ENCODE data around the gene YIPF2.
A peak's percentile ranks its signal among the peaks of the same experiment; 100 is the strongest.
"Not testable (repeated sequence)": the region's sequence is repeated elsewhere in the genome, so short reads cannot be mapped to it uniquely, and the experiment has no call there.

Gene YIPF2

GRCh38 chr19:10941649-10942048, 13.2 kb upstream of the YIPF2 start:
- DNase-seq (ENCODE audit: low read depth), result not testable (repeated sequence)

DNA sequence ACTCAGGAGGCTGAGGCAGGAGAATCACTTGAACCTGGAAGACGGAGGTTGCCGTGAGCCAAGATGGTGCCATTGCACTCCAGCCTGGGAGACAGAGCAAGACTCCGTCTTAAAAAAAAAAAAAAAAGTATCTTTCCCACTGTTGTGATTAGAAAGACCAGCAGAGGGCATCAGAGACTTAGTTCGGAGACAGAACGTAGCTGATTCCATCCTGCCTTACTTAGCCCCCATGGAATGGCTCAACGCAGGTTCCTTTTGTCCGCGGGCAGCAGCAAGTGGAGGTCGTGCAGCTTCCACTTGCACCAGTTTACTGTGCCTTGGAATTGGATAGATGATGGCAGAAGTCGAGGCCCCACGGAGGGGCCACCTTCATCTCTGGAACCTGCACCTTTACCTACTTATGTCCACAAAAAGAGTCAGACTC, 8.2 kb upstream of the YIPF2 start:
- peak; percentile 55 for DNase-seq (ENCODE audit: low read depth)

DNA sequence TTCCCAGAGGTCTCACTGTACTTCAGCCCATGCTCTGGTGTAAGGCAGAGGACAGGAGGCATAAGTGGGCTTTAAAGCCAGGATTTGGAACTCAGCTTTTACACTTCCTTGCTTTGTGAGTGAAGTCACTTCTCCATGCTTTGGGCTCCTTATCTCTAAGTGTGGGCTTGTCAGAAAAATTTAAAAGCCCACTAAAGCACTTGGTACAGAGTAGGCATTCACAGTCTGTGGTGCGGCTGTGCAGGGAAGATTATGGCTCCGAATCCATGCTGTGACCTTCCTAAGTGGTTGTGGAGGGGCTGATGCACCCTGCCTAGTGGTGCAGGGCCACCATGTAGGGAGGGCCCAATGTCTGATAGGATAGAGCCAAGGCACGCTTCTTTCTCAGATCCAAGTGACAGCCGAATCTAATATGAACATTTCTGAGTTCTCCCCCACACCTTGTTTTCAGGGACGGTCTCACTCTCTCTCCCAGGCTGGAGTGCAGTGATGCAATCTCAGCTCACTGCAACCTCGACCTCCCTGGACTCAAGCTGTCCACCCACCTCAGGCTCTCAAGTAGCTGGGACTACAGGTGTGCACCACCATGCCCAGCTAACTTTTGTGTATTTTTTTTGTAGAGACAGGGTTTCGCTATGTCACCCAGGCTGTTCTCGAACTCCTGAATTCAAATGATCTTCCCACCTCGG, 7.1 kb upstream of the YIPF2 start:
- DNase-seq (ENCODE audit: low read depth), result no peak

DNA sequence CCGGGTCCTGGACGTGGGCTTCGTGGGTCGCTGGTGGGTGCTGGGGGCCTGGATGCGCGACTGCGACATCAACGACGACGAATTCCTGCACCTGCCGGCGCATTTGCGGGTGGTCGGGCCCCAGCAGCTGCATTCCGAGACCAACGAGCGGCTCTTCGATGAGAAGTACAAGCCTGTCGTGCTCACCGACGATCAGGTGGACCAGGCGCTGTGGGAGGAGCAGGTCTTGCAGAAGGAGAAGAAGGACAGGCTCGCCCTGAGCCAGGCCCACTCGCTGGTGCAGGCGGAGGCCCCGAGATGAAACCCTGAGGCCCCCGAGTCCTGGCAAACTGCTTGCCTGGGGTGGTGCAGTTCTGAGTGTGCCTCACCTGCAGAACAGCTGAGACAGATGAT, 959 bp upstream of the YIPF2 start:
- no peak for DNase-seq (ENCODE audit: low read depth)

DNA sequence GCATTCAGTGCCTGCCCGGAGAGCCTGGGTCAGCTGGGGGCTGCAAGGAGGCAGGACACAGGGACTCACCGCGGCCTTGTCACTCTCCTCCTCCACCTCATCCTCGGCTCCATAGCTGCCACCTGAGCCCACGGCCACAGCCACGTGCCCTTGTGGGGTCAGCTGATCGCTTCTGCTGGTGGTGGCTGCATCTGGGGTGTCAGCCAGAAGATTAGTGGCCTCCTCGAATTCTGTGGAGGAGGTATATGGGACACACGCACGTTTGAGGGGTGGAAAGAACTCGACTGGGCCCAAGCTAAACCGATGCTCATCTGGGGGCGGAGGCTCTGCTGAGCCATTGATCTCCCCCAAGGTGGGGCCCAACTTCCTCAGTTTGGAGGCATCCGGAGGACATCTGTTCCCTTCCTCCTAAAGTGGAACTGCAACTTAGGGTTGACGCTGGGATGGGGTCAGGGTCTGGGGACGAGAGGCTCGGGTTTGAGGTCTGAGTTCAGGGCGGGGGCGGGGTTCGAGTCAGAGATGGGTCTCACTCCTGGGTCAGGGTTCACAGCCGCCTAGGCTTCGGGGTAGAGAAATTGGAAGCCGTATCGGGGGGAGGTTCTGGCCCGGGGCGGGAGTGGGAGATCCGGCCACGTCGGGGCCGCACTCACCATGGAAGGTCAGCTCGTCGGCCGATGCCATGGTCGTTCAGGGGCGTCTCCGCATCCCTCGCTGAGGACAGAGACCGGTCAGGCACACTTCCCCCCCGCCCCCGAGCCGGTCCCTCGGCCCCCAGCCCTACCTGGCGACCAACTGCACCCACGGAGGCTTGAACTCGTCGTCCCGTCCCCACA, 493 bp downstream of the YIPF2 start:
- no peak for DNase-seq (ENCODE audit: low read depth)

DNA sequence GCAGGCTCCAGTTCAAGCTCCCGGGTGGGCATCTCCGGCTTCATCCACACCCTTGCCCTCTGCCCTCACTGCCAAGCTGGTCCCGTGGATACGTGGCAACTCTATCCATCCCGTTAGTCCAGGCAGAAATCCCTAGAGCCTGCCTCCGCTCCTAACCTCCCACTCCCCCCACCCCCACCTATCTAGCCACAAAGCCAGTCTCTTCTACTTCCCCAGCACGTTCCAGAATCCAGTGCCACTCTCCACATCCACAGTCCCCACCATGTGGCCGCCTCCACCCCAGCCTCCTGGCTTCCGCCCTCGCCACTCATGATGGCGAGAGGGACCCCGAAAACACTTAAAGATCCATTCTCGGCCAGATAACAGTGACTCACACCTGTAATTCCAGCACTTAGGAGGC, 3.8 kb downstream of the YIPF2 start:
- no peak for DNase-seq (ENCODE audit: low read depth)

DNA sequence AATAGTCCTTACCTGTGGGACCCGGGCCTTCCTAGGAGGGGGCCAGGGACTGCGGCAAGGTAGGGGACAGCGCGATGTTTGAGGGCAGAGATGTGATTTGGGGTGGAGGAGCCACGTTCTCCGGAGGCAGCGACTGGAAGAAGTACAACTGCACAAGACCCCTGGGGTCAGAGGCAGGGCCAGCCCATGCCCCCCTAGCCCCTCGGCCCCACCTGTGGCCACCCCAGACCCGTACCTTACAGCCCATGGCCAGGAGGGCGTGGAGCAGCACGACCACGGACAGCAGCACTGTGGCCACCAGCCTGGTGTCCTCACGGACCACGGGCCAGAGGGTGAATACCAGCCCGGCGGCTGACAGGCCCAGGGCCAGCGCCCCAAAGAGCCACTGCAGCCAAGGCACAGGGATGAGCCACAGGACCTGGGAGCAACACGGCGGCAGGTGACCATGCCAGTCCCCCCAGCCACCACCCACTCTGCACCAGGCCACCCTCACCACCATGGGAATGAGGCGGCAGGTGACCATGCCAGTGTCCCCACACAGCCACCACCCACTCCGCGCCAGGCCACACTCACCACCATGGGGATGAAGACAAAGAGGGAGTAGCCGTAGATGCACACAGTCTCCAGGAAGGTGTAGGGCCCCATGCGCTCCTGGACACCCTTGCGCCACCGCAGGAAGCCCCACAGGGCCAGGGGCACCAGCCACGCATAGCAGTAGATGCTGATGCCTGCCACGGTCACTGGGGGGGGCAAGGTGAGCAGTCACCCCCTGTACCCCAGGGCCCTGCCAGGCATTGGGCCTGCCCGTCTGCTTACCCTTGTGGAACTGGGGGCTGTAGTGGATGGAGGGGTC, 5.0 kb downstream of the YIPF2 start:
- no peak for DNase-seq (ENCODE audit: low read depth)

DNA sequence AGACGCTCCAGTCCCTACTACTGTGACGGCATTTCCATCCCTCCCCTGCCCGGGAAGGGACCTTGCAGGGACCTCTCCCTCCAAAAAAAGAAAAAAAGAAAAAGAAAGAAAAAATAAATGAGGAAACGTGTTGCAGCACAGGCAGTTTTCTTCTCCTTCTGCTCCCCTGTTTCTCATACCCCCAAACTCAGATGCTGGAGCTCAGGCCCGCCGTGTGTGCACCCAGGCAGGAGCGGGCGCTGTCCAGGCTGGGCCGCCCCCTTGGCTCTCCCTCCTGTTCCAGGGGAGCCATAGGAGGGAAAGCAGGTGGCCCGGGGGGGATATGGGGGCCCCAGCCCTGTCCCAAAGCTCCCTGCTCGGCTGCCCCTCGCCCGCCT, 5.8 kb downstream of the YIPF2 start:
- no peak for DNase-seq (ENCODE audit: low read depth)

- DNase-seq (ENCODE audit: low read depth), result no peak
Observed at GRCh38 chr19:10921910-10922637, 6.4 kb downstream of the YIPF2 start.

DNA sequence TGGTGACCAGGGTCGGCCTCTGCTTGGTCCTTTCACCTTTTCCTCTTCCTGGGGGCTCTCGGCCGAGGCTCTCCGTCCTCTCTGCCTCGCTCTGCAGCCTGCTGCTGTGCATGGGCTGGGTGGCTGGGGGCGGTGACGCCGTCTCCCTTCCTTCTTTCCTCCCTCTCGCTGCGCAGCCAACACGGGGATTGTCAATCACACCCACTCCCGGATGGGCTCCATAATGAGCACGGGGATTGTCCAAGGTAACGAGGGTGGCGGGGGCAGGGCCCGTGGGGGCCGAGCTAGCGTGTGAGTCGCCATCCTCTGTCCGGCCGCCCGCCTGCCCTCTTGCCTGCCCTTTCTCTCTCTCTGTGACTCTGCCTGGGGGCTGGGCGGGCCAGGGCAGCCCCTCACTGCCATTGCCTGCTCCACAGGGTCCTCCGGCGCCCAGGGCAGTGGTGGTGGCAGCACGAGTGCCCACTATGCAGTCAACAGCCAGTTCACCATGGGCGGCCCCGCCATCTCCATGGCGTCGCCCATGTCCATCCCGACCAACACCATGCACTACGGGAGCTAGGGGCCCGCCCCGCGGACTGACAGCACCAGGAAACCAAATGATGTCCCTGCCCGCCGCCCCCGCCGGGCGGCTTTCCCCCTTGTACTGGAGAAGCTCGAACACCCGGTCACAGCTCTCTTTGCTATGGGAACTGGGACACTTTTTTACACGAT, 7.1 kb downstream of the YIPF2 start:
- DNase-seq (ENCODE audit: low read depth), result no peak

GRCh38 chr19:10920781-10921180, 7.7 kb downstream of the YIPF2 start:
- no peak for DNase-seq (ENCODE audit: low read depth)

DNA sequence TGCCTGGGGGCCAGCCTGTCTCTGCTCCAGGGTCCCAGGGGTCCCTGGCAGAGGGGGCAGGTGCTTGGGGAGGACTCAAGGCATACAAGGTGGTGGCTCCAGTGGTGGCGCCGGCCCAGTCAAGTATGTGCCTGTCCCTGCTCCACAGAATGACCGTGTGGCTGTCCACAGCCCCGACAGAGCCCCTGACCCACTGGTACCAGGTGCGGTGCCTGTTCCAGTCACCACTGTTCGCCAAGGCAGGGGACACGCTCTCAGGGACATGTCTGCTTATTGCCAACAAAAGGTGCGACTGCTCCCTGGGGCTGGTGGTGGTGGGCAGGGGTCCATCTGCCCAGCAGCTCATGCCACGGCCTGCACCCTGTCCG, 8.2 kb downstream of the YIPF2 start:
- DNase-seq (ENCODE audit: low read depth), result no peak

DNA sequence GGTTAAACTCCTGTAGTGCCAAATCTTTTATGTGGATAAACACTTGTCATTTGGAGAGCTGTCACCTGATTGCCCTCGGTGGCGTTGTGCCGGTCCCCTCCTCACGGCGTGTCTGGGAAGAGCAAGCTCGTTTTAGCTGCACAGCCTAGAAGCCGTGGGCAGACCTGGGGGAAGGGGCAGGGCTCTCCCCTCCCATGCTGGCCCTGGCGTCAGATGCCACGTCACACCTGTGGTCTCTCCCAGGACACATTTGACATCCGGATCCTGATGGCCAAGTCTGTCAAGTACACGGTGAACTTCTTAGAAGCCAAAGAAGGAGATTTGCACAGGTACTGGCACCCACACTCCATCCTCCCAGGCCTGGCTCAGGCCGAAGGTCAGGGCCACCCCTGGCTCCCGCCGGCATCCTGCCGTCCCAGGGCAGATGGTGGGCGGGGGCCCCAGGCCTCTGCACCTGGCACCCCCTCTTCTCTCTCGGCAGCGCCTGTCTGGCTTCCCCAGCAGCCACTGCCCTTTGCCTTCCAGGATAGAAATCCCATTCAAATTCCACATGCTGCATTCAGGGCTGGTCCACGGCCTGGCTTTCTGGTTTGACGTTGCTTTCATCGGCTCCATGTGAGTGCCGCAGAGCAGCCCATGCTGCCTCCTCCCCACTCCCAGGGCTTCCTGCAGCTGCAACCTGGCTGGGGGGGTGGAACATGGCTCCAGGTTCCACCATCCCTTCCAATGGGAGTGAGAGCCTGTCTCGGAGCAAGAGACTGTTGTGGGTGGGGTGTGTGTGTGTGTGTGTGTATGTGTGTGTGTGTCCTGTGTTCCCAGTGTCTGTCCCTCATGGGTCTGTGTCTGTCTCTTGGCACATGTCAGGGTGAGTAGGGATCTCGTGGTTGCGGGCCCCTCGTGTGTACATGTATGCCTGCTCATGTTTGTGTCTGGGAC, 8.8 kb downstream of the YIPF2 start:
- no peak for DNase-seq (ENCODE audit: low read depth)

DNA sequence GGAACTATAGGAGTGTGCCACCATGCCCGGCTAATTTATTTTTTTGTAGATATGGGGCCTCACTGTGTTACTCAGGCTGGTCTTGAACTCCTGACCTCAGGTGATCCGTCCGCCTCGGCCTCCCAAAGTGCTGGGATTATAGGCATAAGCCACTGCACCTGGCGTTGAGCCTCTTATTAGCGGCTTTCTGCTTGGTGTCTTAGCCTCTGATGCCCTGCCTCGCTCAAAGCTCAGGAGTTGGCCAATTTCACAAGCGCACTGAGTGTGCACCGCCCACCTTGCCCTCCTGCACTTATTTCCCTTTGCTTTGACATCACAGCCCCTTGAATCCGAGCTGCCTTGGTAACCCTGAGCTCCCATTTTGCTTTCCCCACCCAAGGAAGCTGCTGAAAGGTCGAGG, 10.1 kb downstream of the YIPF2 start:
- no peak for DNase-seq (ENCODE audit: low read depth)

DNA sequence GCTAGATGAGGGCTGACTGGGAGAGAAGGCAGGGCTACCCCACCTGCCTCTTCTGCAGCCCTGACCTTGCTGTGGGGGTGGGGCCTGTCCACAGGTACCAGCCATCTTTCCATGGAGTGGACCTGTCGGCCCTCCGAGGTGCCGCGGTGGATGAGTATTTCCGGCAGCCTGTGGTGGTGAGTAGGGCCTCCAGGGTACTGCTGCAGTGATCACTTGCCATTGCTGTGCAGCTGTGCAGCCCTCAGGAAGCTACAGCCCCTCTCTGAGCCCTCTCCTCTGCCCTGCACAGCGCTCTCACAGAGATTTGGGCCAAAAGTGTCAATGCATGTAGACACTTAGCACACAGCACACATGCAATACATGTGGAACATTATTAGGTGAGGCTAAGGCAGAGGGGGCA, 11.8 kb downstream of the YIPF2 start:
- no peak for DNase-seq (ENCODE audit: low read depth)

DNA sequence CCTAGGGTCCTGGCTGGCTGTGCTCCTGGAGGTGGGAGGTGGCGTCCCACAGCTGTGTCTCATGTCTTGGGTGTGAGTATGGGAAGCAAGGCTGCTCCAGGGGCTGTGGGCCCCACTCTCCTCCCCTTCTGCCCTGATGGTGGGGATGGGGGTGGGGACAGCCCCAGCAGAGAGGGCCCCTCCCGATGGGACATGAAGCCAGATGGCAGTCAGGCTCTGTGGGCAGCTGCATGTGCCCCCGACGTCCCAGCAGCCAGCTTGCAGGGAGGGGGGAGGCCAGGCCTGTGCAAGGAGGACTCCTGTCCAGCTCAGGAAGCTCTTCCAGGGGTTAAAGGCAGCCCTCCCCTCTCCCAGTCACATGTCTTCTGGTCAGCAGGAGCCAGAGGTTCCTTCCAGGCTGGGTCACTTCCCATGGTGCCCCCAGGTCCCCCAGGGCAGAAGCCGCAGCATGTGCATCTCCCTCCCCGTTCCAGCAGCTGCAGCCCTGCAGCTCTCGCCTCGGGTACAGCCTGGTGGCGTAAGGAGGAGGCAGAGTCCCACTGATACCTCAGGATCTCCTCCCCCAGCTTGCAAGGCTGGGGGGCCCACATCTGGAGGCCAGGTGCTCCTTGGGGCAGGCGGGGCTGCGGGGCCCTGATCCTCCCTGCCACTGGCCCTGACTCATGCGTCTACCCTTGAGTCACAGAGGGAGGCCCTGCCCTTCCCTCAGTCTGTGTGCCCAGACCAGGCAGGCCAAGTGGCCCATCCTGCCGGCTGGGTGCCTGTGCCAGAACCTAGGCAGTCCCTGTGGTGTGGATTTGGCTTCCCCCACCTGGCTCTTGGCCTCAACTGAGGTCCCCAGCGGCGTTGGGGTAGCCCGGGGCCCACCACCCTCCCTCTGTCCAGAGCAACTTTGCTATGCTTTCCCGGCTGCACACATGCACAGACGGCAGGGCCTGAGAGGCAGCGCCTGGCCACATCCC, 13.0 kb downstream of the YIPF2 start:
- DNase-seq (ENCODE audit: low read depth), result peak; percentile 92

DNA sequence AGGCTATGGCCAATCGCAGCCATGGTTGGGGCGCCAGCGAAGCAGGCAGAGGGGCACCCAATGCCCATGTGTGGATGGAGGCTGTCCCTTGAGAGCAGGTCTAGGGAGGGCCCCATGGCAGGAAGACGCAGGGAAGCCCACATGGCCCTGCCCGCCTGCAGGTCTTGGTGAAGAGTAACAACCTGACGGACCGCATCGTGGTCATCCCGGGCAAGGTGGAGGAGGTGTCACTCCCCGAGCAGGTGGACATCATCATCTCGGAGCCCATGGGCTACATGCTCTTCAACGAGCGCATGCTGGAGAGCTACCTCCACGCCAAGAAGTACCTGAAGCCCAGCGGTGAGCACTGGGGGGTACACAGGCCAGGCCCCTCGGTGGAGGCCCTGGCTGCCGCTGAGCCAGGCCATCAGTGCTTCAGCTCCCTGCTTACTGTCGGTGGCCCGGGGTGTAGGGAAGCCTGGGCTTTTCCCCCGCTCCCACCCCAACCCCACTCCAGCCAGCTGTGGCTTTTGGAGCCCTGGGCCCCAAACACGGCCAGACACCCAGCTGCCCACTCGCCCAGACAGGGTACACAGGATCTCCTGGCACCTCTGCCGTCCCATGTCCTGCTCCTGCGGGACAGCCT, 14.6 kb downstream of the YIPF2 start:
- DNase-seq (ENCODE audit: low read depth), result no peak

DNA sequence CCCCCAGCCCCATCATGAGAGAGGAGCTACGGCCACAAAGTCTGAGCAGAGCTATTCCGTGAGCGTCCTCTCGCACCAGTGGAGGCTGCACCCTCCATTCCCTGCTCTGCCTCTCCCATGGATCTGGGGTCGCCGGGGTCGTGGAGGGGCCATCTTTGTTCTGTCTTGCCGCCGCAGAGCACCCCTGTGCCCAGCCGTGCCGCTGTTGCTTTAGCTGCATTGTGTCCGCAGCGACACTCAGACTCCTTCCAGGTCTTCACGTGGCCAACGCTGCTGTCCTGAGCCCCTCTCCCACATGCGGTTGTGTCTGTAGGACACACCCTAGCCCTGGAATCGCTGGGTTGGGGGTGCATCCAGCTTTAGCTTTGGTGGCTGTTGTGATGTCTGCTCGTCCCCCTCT, 15.8 kb downstream of the YIPF2 start:
- no peak for DNase-seq (ENCODE audit: low read depth)

Measured in GM04504 (cell line).